ENCODE measurements around the gene CAMTA1.

Gene CAMTA1

GRCh38 chr1:6885426-6885825 lies 100.2 kb downstream of the CAMTA1 start:
- no peak for DNase-seq

- no peak for DNase-seq
Observed at GRCh38 chr1:6886523-6886922, 101.3 kb downstream of the CAMTA1 start.

DNA sequence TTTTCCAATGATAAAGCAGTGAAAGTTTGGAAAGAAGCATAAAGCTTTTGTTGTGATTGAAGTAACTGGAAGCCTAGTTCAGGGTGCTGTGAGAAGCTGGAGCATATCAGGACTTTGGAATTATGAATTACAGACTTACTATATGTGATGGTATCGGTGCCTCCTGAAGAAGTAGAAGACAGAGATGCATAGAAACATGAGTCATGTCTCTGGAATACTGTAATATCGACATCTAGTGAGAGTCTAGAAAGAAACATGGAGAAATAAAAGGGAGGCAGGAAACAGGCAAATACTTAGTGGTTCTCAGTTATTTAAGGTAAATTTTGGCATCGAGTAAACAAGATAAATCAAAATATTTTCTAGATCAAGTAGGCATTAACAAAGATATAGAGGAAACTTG lies 103.0 kb downstream of the CAMTA1 start:
- DNase-seq = no peak

DNA sequence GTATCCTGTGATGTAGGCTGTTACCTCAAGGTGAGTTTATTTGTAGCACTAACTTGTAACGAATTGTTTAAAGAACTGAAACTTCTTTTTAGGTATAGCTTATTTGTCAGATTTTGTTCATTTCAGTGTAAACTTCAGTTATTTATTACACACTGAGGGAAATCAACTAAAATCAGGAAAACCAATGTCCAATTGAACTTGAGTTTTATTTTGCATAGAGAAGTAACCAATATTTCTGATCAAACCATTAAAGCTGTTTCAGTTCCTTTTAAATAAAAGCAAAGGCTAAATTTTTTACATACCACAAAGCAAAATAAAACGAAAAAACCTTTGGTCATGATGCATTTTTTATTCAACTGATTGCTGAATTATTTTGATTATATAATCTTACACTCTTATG lies 103.6 kb downstream of the CAMTA1 start:
- DNase-seq = no peak

GRCh38 chr1:6889875-6890480 lies 104.7 kb downstream of the CAMTA1 start:
- DNase-seq = peak; percentile 18

- DNase-seq = no peak
Observed at GRCh38 chr1:6890686-6891085, 105.4 kb downstream of the CAMTA1 start.

DNA sequence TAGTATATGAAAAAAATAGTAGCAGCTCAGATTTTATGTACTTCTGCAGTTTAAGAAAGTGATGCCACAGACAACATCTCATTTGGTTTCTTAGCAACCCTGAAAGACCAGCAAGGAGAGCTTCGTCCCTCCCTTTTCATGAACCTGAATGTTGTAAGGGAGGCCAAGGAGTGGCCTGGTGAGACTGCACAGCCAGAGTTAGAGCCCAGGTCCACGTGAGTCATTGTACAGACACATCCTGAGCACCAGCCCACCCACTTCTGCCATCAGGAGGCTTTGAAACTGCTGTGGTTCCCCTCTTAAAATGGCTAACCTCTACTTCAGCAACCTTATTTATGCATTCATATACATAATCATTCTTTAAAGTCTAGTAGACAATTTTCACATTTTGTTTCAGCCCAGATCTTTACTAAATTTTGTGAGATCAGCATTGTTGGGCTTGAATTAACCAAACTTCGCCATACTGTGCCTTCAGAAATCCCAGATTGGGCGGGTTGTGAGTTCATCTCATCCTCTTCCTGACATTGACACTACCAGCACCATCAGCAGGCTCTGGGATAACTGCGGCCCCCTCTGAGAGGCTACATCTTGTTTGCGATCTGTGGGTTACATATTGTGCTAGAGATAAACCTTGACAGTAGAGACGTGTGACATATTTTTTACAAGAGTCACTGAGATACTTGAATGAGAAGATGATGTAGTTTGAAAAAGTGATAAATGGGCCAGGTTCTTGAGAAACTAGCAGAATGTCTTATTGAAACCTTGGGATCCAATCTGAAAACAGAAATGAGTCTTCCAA lies 106.7 kb downstream of the CAMTA1 start:
- DNase-seq = no peak

DNA sequence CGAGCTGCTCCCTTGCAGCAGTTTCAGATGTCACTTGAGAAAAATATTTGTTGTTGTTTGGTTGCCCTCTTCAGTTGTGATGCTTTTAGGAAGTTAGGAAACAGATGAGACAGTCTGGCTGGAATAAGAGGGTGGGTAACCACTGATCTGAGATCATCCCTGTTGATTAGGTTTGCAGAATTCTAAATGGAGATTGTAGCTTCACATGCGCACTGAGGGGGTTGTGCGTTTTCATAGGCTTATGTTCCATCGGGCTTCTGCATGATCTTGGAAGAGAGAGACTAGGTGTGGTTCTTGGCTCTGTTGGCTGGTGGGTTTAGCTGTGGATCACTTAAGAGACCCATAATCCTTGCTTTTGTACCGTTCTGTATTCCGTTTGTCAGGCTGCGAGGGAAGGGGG lies 108.1 kb downstream of the CAMTA1 start:
- DNase-seq = no peak

- DNase-seq = no peak
Observed at GRCh38 chr1:6897138-6897537, 111.9 kb downstream of the CAMTA1 start.

- no peak for DNase-seq
Observed at GRCh38 chr1:6898974-6899539, 113.8 kb downstream of the CAMTA1 start.

DNA sequence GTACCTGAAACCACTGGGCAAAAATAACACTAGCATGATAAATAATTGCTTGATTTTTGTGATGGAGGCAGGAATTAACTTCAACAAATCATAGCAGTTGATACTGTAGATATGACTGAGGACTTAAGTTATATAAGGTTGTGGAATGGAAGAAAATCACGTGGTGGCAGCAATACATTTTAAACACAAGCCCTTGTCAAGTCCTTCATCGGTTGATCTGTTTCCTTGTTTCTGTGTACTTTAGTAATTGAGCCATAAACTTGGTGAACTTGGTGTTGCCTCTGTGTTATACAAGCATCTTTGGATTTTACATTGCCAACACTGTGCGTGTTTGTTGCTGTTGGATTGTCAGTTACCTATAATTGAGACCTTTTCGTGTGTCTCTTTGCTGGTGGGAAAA lies 114.4 kb downstream of the CAMTA1 start:
- DNase-seq = no peak

DNA sequence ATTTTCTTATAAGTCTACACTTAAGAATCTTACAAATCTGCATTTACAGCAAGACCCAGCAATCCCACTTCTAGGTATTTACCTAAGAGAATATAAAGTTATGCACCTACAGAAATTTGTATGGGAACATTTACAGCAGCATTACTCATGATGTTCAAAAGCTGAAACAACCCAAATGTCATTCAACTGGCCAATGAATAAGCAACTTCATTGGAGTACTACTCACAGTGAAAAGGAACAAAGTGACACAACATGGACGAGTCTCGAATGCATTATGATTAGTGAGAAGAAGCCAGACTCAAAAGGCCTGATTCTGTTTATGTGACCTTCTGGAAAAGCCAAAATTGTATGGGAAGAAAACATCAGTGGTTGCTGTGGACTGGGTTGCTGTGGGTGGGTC lies 116.9 kb downstream of the CAMTA1 start:
- DNase-seq = no peak

DNA sequence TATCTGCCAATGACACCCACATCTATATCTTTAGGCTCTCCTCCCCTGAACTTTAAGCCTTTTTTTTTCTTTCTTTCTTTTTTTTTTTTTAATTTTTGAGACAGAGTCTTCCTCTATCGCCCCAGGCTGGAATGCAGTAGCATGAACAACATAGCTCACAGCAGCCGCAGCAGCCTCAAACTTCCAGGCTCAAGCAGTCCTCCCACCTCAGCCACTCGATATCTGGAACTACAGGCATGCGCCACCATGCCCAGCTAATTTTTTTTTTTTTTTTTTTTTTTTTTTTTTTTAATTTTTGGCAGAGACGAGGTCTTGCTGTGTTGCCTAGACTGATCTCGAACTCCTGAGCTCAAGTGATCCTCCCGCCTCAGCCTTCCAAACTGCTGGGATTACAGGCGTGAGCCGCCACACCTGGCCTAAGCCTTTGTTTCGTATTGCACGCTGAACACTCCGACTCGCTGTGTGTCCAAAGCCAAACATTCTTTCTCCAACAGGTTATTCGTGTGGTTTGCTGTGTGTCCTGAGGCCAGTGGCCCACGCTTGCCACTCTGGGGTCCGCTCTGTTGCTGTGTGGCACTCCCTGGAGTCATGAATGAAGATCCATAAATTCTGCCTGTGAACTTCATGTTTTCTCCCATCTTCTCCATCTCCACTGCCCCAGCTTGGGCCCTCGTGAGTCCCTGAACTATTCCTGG lies 119.4 kb downstream of the CAMTA1 start:
- DNase-seq = no peak

DNA sequence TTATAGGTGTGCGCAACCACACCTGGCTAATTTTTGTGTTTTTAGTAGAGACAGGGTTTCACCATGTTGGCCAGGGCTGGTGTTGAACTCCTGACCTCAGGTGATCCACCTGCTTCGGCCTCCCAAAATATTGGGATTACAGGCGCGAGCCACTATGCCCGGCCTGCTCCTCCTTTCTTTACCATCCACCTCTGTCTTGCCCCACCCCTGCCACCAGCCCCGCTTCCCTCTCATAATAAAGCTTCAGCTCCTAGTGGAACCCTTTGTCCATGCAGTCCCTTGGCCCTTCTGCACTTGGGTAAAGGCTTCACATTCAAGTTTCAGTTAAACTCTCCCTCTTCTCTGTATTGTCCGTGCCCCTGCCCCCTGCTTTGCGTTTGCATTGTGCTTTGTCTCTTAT lies 120.1 kb downstream of the CAMTA1 start:
- DNase-seq = no peak

GRCh38 chr1:6905790-6906189 lies 120.5 kb downstream of the CAMTA1 start:
- DNase-seq = no peak

DNA sequence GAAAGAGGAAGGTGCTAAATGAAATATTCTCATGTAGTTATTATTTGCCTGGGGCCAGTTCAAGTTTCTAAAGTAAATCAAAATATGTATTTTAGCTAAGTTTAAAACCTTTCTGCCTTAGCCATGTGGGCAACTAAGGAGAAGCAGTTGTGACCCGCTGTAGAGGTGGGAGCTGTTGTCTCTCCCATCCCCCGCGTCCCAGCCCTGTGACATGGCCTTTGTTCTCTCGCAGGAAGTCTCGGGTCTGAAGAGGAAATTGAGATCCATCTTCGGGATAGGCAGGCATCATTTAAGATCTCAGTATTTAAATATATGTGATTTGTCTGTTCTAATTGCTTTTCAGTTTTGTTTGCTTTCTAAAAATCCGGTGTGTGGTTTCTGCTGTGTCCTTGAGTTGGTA lies 121.5 kb downstream of the CAMTA1 start:
- DNase-seq = no peak

DNA sequence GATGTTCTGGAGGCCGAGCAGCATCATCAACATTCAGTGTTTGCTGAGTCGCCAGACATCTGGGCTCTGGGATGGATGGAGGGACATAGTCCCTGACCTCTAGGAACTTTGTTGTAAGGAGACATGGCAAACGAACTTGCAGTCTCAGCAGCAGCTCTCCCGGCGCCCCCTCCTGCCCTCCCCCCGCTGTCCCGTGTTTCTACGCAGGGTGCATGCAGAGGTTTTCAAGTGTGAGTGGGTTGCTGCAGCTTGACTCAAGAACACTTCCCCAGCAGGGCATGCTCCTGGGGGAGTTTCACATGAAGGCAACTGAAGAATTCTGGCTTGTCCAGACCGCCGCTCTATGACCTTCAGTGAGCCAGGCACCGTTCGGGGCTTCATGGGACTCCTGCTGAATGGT lies 121.9 kb downstream of the CAMTA1 start:
- DNase-seq = no peak

GRCh38 chr1:6907676-6908434 lies 122.6 kb downstream of the CAMTA1 start:
- DNase-seq = no peak

DNA sequence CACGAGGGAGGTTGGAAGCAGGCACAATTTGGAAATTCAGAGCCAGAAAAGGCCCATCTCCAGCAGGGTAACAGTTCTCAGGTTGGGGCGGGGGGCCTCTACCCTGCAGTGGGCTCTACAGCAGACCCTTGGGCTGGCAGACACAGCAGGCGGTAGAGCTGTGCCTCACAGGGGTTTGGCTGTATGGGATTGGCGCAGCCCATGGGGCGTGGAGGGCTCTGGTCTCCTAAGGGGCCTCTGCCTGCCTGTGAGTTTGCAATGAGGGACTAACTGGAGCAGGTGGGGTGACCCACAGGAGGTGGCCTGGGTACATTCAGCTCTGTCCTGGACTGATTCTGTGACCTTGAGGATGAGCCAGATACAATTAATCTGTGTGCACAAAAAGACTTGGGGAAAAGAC lies 124.1 kb downstream of the CAMTA1 start:
- no peak for DNase-seq

- DNase-seq = no peak
Observed at GRCh38 chr1:6909857-6910256, 124.6 kb downstream of the CAMTA1 start.

DNA sequence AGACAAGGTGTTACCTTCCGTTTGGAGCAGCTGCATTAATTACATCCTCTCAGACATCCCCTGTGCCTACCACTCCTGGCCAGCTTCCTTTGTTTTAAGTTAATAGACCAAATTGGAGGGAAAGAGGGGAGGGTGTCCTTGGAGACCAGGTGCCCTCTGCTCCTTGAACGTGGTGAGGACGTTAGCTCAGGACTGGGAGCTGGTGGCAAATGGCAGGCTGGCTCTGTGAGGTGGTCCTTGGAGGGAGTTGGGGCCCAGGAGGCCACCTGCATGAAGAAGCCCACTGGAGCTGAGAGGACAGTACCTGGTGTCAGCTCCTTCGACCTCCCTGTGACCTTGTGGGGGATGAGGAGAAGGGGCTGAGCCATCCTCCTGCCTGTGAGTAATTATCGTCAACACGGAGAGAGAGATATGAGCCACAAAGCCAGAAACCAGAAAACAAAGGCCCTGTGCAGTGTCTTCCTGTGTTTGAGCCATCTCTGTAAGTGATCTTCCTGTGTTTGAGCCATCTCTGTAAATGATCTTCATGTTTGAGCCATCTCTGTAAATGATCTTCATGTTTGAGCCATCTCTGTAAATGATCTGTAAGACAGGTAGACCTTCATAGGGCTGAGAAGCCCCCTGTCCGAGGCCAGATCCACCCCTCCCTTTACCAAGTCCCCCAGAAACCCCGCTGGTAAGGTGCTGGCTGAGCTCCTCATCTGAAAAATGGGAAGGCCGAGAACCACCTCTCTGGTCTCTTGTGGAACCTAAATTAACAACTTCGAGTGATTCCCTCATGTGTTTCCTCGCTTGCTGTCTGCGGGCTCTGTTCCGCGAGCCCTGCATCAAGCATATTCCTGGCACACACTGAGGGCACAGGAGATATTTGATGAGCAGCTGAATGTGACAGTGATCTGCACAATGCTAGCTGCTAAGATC lies 126.0 kb downstream of the CAMTA1 start:
- no peak for DNase-seq

GRCh38 chr1:6911974-6912373 lies 126.7 kb downstream of the CAMTA1 start:
- DNase-seq = no peak

All from NCI-H1048 (cell line).